ENCODE data around the gene UBE2G2. TPM values are rescaled to one million over a fixed set of nuclear protein-coding genes. Genes with fewer than 3 reads are reported as not detected.

UBE2G2 gene
- 10 to 100 TPM; 29.1 to 70.8 (median 41.5) TPM for polyA plus RNA-seq

GRCh38 chr21:44801468-44802395 lies at the start of gene UBE2G2:
Gene UBE2G2, minus strand, starts transcription at chr21:44801820. Its CDS starts 72 bp downstream, at chr21:44801748.
- H3K27ac ChIP-seq (ENCODE audit: low read depth, low read length), result no peak within 1 kb of the TSS
- WGBS, 3 donors, result 0 to 1% (median 0%) methylated on average over 82 to 97 of the region's 97 CpGs

GRCh38 chr21:44850905-44851657 lies 49.5 kb upstream of the UBE2G2 start:
- 71 to 83% (median 83%) methylated on average over 26 of the region's 26 CpGs for WGBS, 3 donors

GRCh38 chr21:44850208-44850800 lies 48.7 kb upstream of the UBE2G2 start:
- 86 to 95% (median 87%) methylated on average over 20 of the region's 20 CpGs for WGBS, 3 donors

More at GRCh38 chr21:44850905-44851657, 49.5 kb upstream of the UBE2G2 start:
- H3K27ac ChIP-seq (ENCODE audit: low read depth, low read length), result no peak overlapping the region

GRCh38 chr21:44849616-44850130 lies 48.1 kb upstream of the UBE2G2 start:
- WGBS, 3 donors, result 70 to 85% (median 72%) methylated on average over 12 of the region's 12 CpGs

More at GRCh38 chr21:44850208-44850800, 48.7 kb upstream of the UBE2G2 start:
- H3K27ac ChIP-seq (ENCODE audit: low read depth, low read length), result no peak overlapping the region

GRCh38 chr21:44848821-44849521 lies 47.4 kb upstream of the UBE2G2 start:
- no peak overlapping the region for H3K27ac ChIP-seq (ENCODE audit: low read depth, low read length)
- WGBS, 3 donors, result 67 to 93% (median 90%) methylated on average over 32 to 36 of the region's 36 CpGs

More at GRCh38 chr21:44849616-44850130, 48.1 kb upstream of the UBE2G2 start:
- H3K27ac ChIP-seq (ENCODE audit: low read depth, low read length), result no peak overlapping the region

DNA sequence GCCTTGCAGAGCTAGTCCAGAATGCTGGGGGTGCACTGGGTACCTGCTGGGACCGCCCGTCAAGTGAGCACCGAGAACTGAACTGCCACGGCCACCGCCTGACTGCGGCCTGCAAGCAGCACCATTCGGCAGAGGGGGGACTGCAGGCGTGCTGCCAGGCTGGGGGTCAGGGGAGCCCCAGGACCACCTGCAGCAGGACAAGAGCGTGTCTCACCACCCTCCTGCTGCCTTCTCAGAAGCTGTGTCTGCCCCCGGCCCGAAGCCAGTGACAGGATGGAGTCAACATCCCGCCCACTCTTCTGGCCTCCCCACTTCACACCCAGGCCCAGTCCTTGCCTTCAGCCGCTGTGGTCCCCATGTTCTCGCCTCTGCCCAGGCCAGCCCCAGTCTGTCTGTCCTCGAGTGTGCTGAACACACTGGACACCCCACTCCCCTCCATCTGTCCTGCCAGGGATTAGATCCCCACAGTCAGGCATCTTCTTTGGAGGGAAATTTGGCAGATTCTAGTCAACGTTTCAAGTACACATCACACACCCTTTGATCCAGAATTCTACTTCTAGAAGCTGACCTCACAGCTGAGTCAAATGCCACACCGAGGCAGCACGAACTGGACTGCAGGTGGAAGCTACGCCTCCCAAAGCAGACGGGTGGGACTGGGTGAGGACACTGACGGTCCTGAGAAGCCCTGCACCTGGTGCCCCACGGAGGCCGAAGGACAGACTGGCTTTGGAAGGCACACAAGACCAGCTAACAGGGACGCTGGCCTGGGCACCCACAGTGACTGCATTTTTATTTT lies 45.8 kb upstream of the UBE2G2 start:
- WGBS, 3 donors, result 76 to 88% (median 84%) methylated on average over 24 of the region's 24 CpGs
- no peak overlapping the region for H3K27ac ChIP-seq (ENCODE audit: low read depth, low read length)

GRCh38 chr21:44846485-44847260 lies 45.1 kb upstream of the UBE2G2 start:
- 29 to 52% (median 33%) methylated on average over 26 to 27 of the region's 27 CpGs for whole genome bisulfite sequencing, 3 donors
- no peak overlapping the region for H3K27ac ChIP-seq (ENCODE audit: low read depth, low read length)

- 8 to 39% (median 11%) methylated on average over 1 of the region's 1 CpG for WGBS, 3 donors
- H3K27ac ChIP-seq (ENCODE audit: low read depth, low read length), result no peak overlapping the region
Measured at GRCh38 chr21:44846224-44846484, 44.5 kb upstream of the UBE2G2 start.

DNA sequence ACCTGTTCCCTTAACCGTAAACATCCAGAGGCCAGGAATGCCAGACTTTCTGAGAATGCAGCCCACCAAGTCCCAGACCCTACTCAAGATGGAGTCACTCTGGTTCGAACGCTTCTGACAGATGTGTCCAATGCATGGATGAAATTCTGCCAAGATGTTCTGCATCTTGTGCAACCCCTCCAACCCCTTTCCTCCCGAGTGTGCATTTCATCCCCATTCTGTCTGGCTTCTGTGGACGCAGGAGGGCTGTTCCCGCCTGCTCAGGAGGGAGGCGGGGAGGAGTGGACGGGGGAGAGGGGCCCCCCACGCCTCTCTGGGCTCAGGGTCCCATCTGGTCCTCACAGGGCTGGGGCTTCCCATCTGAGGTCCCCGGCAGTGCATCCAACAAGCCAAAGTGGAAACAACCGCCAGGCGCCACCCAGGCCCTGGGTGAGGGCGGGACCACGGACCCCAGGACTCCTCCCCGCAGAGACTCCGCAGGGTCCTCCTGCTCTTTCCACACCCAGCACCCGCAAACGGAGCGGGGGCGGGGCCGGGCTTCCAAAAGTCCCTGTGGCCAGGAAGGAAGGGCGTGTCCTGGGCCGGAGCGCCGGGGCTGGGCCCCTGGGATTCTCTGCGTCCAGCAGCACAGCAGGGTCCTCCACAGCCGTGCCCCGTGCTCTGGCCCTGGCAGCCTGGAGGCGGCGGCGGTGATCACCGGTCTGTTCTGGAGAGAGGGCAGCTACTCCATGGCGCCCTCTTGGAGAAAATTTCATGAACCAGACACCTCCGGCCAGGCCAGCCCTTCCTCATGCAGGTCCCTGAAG lies 44.0 kb upstream of the UBE2G2 start:
- 4 to 7% (median 5%) methylated on average over 33 to 34 of the region's 34 CpGs for WGBS, 3 donors
- H3K27ac ChIP-seq (ENCODE audit: low read depth, low read length), result no peak overlapping the region

DNA sequence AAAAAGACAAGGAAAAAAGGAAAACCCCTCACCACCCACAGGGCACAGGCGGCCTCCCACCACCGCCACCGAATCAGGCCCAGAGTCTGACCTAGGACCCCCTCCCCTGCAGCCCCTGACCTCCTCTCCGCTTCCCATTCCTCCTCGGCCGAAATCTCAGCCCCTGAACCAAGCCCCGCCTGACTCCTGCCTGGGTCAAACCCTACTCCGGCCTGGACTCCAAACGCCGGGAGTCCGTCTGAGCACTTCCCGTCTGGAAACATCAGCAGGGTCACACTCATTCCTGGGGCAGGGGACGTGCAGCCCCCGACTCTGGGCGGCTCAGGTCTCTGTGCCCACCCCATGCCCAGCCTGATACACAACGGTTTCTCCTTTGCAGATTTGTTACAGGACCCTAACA lies 42.6 kb upstream of the UBE2G2 start:
- no peak overlapping the region for H3K27ac ChIP-seq (ENCODE audit: low read depth, low read length)
- 52 to 75% (median 69%) methylated on average over 16 of the region's 16 CpGs for WGBS, 3 donors

GRCh38 chr21:44842721-44843445 lies 41.3 kb upstream of the UBE2G2 start:
- WGBS, 3 donors, result 72 to 85% (median 83%) methylated on average over 23 of the region's 23 CpGs
- H3K27ac ChIP-seq (ENCODE audit: low read depth, low read length), result no peak overlapping the region

DNA sequence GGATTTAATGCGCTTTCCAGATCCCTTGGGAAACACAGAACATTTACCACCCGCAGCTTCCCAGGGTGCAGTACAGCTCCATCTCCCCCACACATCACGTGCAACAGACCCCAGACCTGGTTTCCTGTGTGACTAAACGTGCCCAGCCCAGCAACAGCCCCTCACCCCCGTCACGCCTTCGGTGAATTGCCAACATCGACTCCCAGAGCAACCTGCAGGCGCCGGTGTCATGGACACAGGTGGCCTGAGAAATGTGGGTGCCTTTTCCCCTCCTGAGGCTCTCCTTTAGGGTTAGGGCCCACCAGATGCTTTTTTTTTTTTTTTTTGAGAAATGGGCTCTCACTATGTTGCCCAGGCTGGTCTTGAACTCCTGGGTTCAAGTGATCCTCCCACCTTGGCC lies 40.5 kb upstream of the UBE2G2 start:
- H3K27ac ChIP-seq (ENCODE audit: low read depth, low read length), result no peak overlapping the region
- 82 to 83% (median 82%) methylated on average over 10 of the region's 10 CpGs for WGBS, 3 donors

GRCh38 chr21:44840771-44841170 lies 39.2 kb upstream of the UBE2G2 start:
- 74 to 81% (median 81%) methylated on average over 11 of the region's 11 CpGs for WGBS, 3 donors
- no peak overlapping the region for H3K27ac ChIP-seq (ENCODE audit: low read depth, low read length)

- no peak overlapping the region for H3K27ac ChIP-seq (ENCODE audit: low read depth, low read length)
- WGBS, 3 donors, result 87 to 91% (median 88%) methylated on average over 9 of the region's 9 CpGs
Measured at GRCh38 chr21:44838951-44839350, 37.3 kb upstream of the UBE2G2 start.

DNA sequence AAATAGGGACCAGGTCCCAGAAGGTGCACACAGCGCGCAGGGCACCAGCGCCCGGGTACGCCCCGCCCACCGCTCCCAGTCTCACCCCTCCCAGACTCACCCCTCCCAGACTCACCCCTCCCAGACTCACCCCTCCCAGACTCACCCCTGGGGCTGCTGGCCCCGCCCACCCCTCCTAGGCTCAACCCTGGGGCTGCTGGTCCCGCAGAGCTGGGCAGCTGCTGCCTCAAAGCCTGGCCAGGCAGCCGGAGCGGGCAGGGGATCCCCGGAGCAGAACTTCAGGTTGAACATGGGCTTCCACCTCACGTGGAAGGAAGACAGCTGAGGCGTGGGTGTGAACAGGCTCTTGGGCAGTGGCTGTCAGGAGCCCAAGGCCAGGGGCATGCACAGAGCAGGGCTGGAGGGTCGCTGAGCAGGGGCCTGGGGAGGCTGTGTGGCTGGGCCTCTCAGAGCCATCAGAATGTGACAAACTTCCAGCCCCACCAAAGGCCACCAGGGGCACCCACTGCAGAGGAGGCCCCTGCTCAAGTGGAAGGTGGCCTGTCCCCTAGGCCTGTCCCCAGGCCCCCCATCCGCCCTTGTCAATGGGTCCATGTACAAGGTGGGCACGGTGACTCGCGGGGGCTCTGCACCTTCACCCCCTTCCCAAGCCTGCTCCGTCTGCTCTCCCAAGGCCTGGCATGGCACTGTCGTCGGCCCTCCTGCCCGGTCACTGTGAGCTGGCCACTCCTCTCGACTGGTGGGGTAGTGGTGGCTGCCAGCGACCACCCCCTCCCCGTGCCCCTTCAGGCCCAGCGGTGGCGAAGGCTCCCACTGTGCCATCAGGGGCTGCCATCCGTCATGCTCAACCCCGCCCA lies 36.6 kb upstream of the UBE2G2 start:
- WGBS, 3 donors, result 82 to 90% (median 85%) methylated on average over 25 to 30 of the region's 30 CpGs
- no peak overlapping the region for H3K27ac ChIP-seq (ENCODE audit: low read depth, low read length)

All from adipose tissue (tissue), 3 donors.